Activated CD4-positive, CD25-positive, alpha-beta regulatory T cell treated with anti-CD3 and anti-CD28 coated beads, Interleukin-2, amount 50 U/mL, for 24 hours (primary cell): ENCODE results near the gene AMY2B.
A peak's percentile ranks its signal among the peaks of the same experiment; 100 is the strongest.
"Not testable (repeated sequence)": the region's sequence is repeated elsewhere in the genome, so short reads cannot be mapped to it uniquely, and the experiment has no call there.

Experiments used
- ATAC-seq, 2 donors: fragments of 150-1000 bp; cut with Tn5 transposase; one replicate each; pipeline ENCODE4 v1.10.0; 2021; ENCODE audit warnings: mild to moderate bottlenecking in 1 of 2, moderate library complexity in 1 of 2

AMY2B gene

GRCh38 chr1:103571289-103571688 lies at the start of gene AMY2B:
Gene AMY2B, plus strand, starts transcription at chr1:103571589. Its CDS starts 14 bp downstream, at chr1:103571603.
- ATAC-seq = not testable (repeated sequence)

- ATAC-seq = no peak
Measured at GRCh38 chr1:103523346-103523745, 48.0 kb upstream of the AMY2B start.

- ATAC-seq = peak; percentile 17 to 26
Measured at GRCh38 chr1:103525114-103525606, 46.2 kb upstream of the AMY2B start.

- ATAC-seq = peak; percentile 31 to 46
Measured at GRCh38 chr1:103525607-103526507, 45.5 kb upstream of the AMY2B start, which contains the start of gene RNPC3. Gene RNPC3, plus strand, starts transcription at chr1:103525699. Its CDS starts 372 bp downstream, at chr1:103526071.

- peak in 1 of 2 donors; percentile 27 for ATAC-seq
Measured at GRCh38 chr1:103527331-103527730, 44.1 kb upstream of the AMY2B start.

- ATAC-seq = peak; percentile 89 to 91
Measured at GRCh38 chr1:103529746-103530145, 41.6 kb upstream of the AMY2B start.

GRCh38 chr1:103538226-103538625 lies 33.2 kb upstream of the AMY2B start:
- no peak for ATAC-seq

- no peak for ATAC-seq
Measured at GRCh38 chr1:103541431-103541830, 30.0 kb upstream of the AMY2B start.

- ATAC-seq = no peak
Measured at GRCh38 chr1:103546496-103546895, 24.9 kb upstream of the AMY2B start.

- ATAC-seq = no peak
Measured at GRCh38 chr1:103547840-103548239, 23.5 kb upstream of the AMY2B start.

- ATAC-seq = no peak
Measured at GRCh38 chr1:103560427-103560826, 11.0 kb upstream of the AMY2B start.

- not testable (repeated sequence) for ATAC-seq
Measured at GRCh38 chr1:103561124-103561523, 10.3 kb upstream of the AMY2B start.

- ATAC-seq = no peak
Measured at GRCh38 chr1:103561643-103562395, 9.6 kb upstream of the AMY2B start.

- no peak for ATAC-seq
Measured at GRCh38 chr1:103563056-103563455, 8.3 kb upstream of the AMY2B start.

- no peak for ATAC-seq
Measured at GRCh38 chr1:103569493-103569892, 1.9 kb upstream of the AMY2B start.

- no peak for ATAC-seq
Measured at GRCh38 chr1:103576065-103576464, 4.7 kb downstream of the AMY2B start.

- not testable (repeated sequence) for ATAC-seq
Measured at GRCh38 chr1:103576784-103577183, 5.4 kb downstream of the AMY2B start.

GRCh38 chr1:103582464-103582863 lies 11.1 kb downstream of the AMY2B start:
- ATAC-seq = no peak

GRCh38 chr1:103583887-103584286 lies 12.5 kb downstream of the AMY2B start:
- ATAC-seq = no peak

- ATAC-seq = no peak
Measured at GRCh38 chr1:103584537-103584936, 13.1 kb downstream of the AMY2B start.

GRCh38 chr1:103602740-103603139 lies 31.4 kb downstream of the AMY2B start:
- ATAC-seq = not testable (repeated sequence)

- no peak for ATAC-seq
Measured at GRCh38 chr1:103616362-103616761, 45.0 kb downstream of the AMY2B start.

- ATAC-seq = not testable (repeated sequence)
Measured at GRCh38 chr1:103616994-103617477, 45.6 kb downstream of the AMY2B start, which contains the start of gene AMY2A. Gene AMY2A, plus strand, starts transcription at chr1:103617427. Its CDS starts 14 bp downstream, at chr1:103617441.
